Cardiac muscle cell (in vitro differentiated cells and primary cell): ENCODE data around the gene ATP1B2. TPM values are rescaled to one million over a fixed set of nuclear protein-coding genes. Genes with fewer than 3 reads are reported as not detected.

Experiments used
- DNase-seq, 2 donors: peaks; one replicate each; pipeline versions ENCODE4 v3.0.0 to v3.0.0-alpha.2; 2010 to 2017; ENCODE audit warnings: low read depth in 1 of 2, low spot score in 1 of 2
- H3K27ac ChIP-seq: fragments of 200-600 bp; sonication (generic); 2 replicates; pipeline ENCODE4 v1.5.1; 2016
- H3K27me3 ChIP-seq: fragments of 200-600 bp; sonication (generic); 2 replicates; pipeline ENCODE4 v1.6.0; 2016; ENCODE audit warnings: control low read depth
- H3K36me3 ChIP-seq: fragments of 200-600 bp; sonication (generic); 2 replicates; pipeline ENCODE4 v1.5.1; 2016; ENCODE audit warnings: control low read depth
- H3K4me1 ChIP-seq: fragments of 200-600 bp; sonication (generic); 2 replicates; pipeline ENCODE4 v1.8.1; 2017; ENCODE audit warnings: low read depth, mild to moderate bottlenecking, mixed run types
- H3K4me3 ChIP-seq: fragments of 200-600 bp; sonication (generic); 2 replicates; pipeline ENCODE4 v1.5.1; 2016; ENCODE audit warnings: mild to moderate bottlenecking
- H3K9me3 ChIP-seq: fragments of 200-600 bp; sonication (generic); 2 replicates; pipeline ENCODE4 v1.5.1; 2017; ENCODE audit warnings: low read depth, mild to moderate bottlenecking, control low read depth
- CTCF ChIP-seq: IDR thresholded peaks from 2 replicates; pipeline ENCODE4 v1.5.1; 2012; ENCODE audit warnings: low read depth, mild to moderate bottlenecking, low read length
- polyA plus RNA-seq: library from polyadenylated mRNA; unstranded; fragments of >200 nt; fragmentation: Nextera tagmentation; extraction: Ambion mirVana; gene quantifications from 2 replicates; pipeline ENCODE4 v1.2.1, GENCODE V29; 2016
- total RNA-seq: library from RNA; depleted of rRNA; stranded (reverse); fragments of >200 nt; gene quantifications from 2 replicates; pipeline ENCODE4 v1.2.3, GENCODE V29; 2016

ATP1B2 gene
- total and polyA plus RNA-seq, 2 experiments from 2014 or later = 34.6 to 157 TPM

- Histone ChIP-seq H3K4me1 (peaks cover 20% of the 10 kb centered on the region), H3K27me3 (no peaks in the 10 kb centered on the region), H3K27ac (peak within 1 kb of the TSS; percentile 75), H3K9me3 (no peaks in the 10 kb centered on the region), H3K4me3 (peak within 1 kb of the TSS; percentile 85), H3K36me3 (peaks cover 4% of the 10 kb centered on the region)
- peak; percentile 66 to 92 for DNase-seq
- no peak for TF ChIP-seq CTCF
Observed at GRCh38 chr17:7704601-7705268, 54.0 kb downstream of the ATP1B2 start, which contains the start of gene EFNB3. EFNB3 (plus strand) TSS chr17:7705202; CDS start chr17:7705599, 397 bp downstream.

- Histone ChIP-seq H3K4me1 (peaks cover 20% of the 10 kb centered on the region), H3K27ac (peak overlapping the region; percentile 75), H3K9me3 (no peaks in the 10 kb centered on the region), H3K27me3 (no peaks in the 10 kb centered on the region), H3K4me3 (peak overlapping the region; percentile 85), H3K36me3 (peaks cover 4% of the 10 kb centered on the region)
- DNase-seq = peak in 1 of 2 donors; percentile 84
- no peak for TF ChIP-seq CTCF
Observed at GRCh38 chr17:7705269-7706255, 54.8 kb downstream of the ATP1B2 start.

- Histone ChIP-seq H3K4me1 (peaks cover 20% of the 10 kb centered on the region), H3K36me3 (no peaks in the 10 kb centered on the region), H3K27me3 (no peaks in the 10 kb centered on the region), H3K27ac (peak overlapping the region; percentile 75), H3K9me3 (no peaks in the 10 kb centered on the region), H3K4me3 (peak overlapping the region; percentile 85)
- no peak for TF ChIP-seq CTCF
- DNase-seq = no peak
Observed at GRCh38 chr17:7706631-7707354, 56.1 kb downstream of the ATP1B2 start.

Other genes starting within 250 kb of the ATP1B2 start
- 85.4 and 122 TPM in 2 replicates for gene TMEM256, start 246.8 kb upstream of the ATP1B2 start, total RNA-seq
- 117 and 193 TPM in 2 replicates for gene TMEM256, start 246.8 kb upstream of the ATP1B2 start, polyA plus RNA-seq
- gene NLGN2, start 243.1 kb upstream of the ATP1B2 start, total RNA-seq = 14.8 and 26.3 TPM in 2 replicates
- gene NLGN2, start 243.1 kb upstream of the ATP1B2 start, polyA plus RNA-seq = 5.2 and 8.4 TPM in 2 replicates
- not detected in 2 replicates for gene SPEM1, start 230.6 kb upstream of the ATP1B2 start, total RNA-seq
- not detected in 2 replicates for gene SPEM1, start 230.6 kb upstream of the ATP1B2 start, polyA plus RNA-seq
- not detected in 2 replicates for gene SPEM2, start 225.3 kb upstream of the ATP1B2 start, total RNA-seq
- gene SPEM2, start 225.3 kb upstream of the ATP1B2 start, polyA plus RNA-seq = not detected in 2 replicates
- not detected in 2 replicates for gene SPEM3, start 222.1 kb upstream of the ATP1B2 start, total RNA-seq
- gene SPEM3, start 222.1 kb upstream of the ATP1B2 start, polyA plus RNA-seq = not detected in 2 replicates
- 10.7 and 12.1 TPM in 2 replicates for gene TMEM102, start 215.5 kb upstream of the ATP1B2 start, total RNA-seq
- gene TMEM102, start 215.5 kb upstream of the ATP1B2 start, polyA plus RNA-seq = 7.9 and 10.9 TPM in 2 replicates
- gene FGF11, start 211.4 kb upstream of the ATP1B2 start, total RNA-seq = 51.9 and 56.8 TPM in 2 replicates
- gene FGF11, start 211.4 kb upstream of the ATP1B2 start, polyA plus RNA-seq = 50.4 and 63.6 TPM in 2 replicates
- 8.5 and 14.0 TPM in 2 replicates for gene CHRNB1, start 205.9 kb upstream of the ATP1B2 start, total RNA-seq
- gene CHRNB1, start 205.9 kb upstream of the ATP1B2 start, polyA plus RNA-seq = 28.6 and 34.5 TPM in 2 replicates
- 28.5 and 40.4 TPM in 2 replicates for gene ZBTB4, start 171.3 kb upstream of the ATP1B2 start, total RNA-seq
- gene ZBTB4, start 171.3 kb upstream of the ATP1B2 start, polyA plus RNA-seq = 17.9 and 26.6 TPM in 2 replicates
- gene SLC35G6, start 169.5 kb upstream of the ATP1B2 start, total RNA-seq = not detected in 2 replicates
- gene SLC35G6, start 169.5 kb upstream of the ATP1B2 start, polyA plus RNA-seq = 0.10 and 1.9 TPM in 2 replicates
- 40.7 and 41.3 TPM in 2 replicates for gene POLR2A, start 166.6 kb upstream of the ATP1B2 start, total RNA-seq
- 53.8 and 62.3 TPM in 2 replicates for gene POLR2A, start 166.6 kb upstream of the ATP1B2 start, polyA plus RNA-seq
- 4.1 and 11.7 TPM in 2 replicates for gene TNFSF12, start 101.9 kb upstream of the ATP1B2 start, total RNA-seq
- 3.2 and 6.7 TPM in 2 replicates for gene TNFSF12, start 101.9 kb upstream of the ATP1B2 start, polyA plus RNA-seq
- gene TNFSF13, start 92.2 kb upstream of the ATP1B2 start, total RNA-seq = 3.1 and 7.4 TPM in 2 replicates
- 2.5 and 3.9 TPM in 2 replicates for gene TNFSF13, start 92.2 kb upstream of the ATP1B2 start, polyA plus RNA-seq
- 71.5 and 78.9 TPM in 2 replicates for gene SENP3, start 89.0 kb upstream of the ATP1B2 start, total RNA-seq
- gene SENP3, start 89.0 kb upstream of the ATP1B2 start, polyA plus RNA-seq = 43.4 and 45.0 TPM in 2 replicates
- 0.35 and 0.39 TPM in 2 replicates for gene CD68, start 71.3 kb upstream of the ATP1B2 start, total RNA-seq
- 0.23 TPM in 1 of 2 replicates, not detected in the other for gene CD68, start 71.3 kb upstream of the ATP1B2 start, polyA plus RNA-seq
- gene MPDU1, start 67.1 kb upstream of the ATP1B2 start, total RNA-seq = 90.9 and 128 TPM in 2 replicates
- 63.6 and 86.9 TPM in 2 replicates for gene MPDU1, start 67.1 kb upstream of the ATP1B2 start, polyA plus RNA-seq
- 5.4 and 6.5 TPM in 2 replicates for gene SOX15, start 60.8 kb upstream of the ATP1B2 start, total RNA-seq
- 5.3 and 5.9 TPM in 2 replicates for gene SOX15, start 60.8 kb upstream of the ATP1B2 start, polyA plus RNA-seq
- gene FXR2, start 36.0 kb upstream of the ATP1B2 start, total RNA-seq = 65.0 and 69.2 TPM in 2 replicates
- 60.5 and 65.5 TPM in 2 replicates for gene FXR2, start 36.0 kb upstream of the ATP1B2 start, polyA plus RNA-seq
- gene SAT2, start 23.1 kb upstream of the ATP1B2 start, total RNA-seq = 130 and 143 TPM in 2 replicates
- gene SAT2, start 23.1 kb upstream of the ATP1B2 start, polyA plus RNA-seq = 142 and 148 TPM in 2 replicates
- gene SHBG, start 20.8 kb upstream of the ATP1B2 start, total RNA-seq = 2.2 and 2.8 TPM in 2 replicates
- gene SHBG, start 20.8 kb upstream of the ATP1B2 start, polyA plus RNA-seq = 3.9 and 5.6 TPM in 2 replicates
- gene TP53, start 36.6 kb downstream of the ATP1B2 start, total RNA-seq = 28.9 and 30.9 TPM in 2 replicates
- gene TP53, start 36.6 kb downstream of the ATP1B2 start, polyA plus RNA-seq = 19.4 and 25.4 TPM in 2 replicates
- 11.5 and 12.0 TPM in 2 replicates for gene WRAP53, start 37.6 kb downstream of the ATP1B2 start, total RNA-seq
- 17.2 and 23.0 TPM in 2 replicates for gene WRAP53, start 37.6 kb downstream of the ATP1B2 start, polyA plus RNA-seq
- gene EFNB3, start 54.3 kb downstream of the ATP1B2 start, total RNA-seq = 60.2 and 70.3 TPM in 2 replicates
- gene EFNB3, start 54.3 kb downstream of the ATP1B2 start, polyA plus RNA-seq = 72.0 and 86.9 TPM in 2 replicates
- 0.88 and 3.0 TPM in 2 replicates for gene DNAH2, start 66.8 kb downstream of the ATP1B2 start, total RNA-seq
- gene DNAH2, start 66.8 kb downstream of the ATP1B2 start, polyA plus RNA-seq = 0.42 and 0.77 TPM in 2 replicates
- gene KDM6B, start 183.3 kb downstream of the ATP1B2 start, total RNA-seq = 11.1 and 20.8 TPM in 2 replicates
- 9.0 and 9.7 TPM in 2 replicates for gene KDM6B, start 183.3 kb downstream of the ATP1B2 start, polyA plus RNA-seq
- 27.4 and 51.2 TPM in 2 replicates for gene TMEM88, start 204.1 kb downstream of the ATP1B2 start, total RNA-seq
- 31.3 and 66.1 TPM in 2 replicates for gene TMEM88, start 204.1 kb downstream of the ATP1B2 start, polyA plus RNA-seq
- 107 and 130 TPM in 2 replicates for gene NAA38, start 206.6 kb downstream of the ATP1B2 start, total RNA-seq
- 158 and 168 TPM in 2 replicates for gene NAA38, start 206.6 kb downstream of the ATP1B2 start, polyA plus RNA-seq
- 14.0 and 14.3 TPM in 2 replicates for gene CYB5D1, start 207.1 kb downstream of the ATP1B2 start, total RNA-seq
- 10.7 and 13.7 TPM in 2 replicates for gene CYB5D1, start 207.1 kb downstream of the ATP1B2 start, polyA plus RNA-seq
- gene CHD3, start 237.9 kb downstream of the ATP1B2 start, total RNA-seq = 40.2 and 64.7 TPM in 2 replicates
- gene CHD3, start 237.9 kb downstream of the ATP1B2 start, polyA plus RNA-seq = 15.9 and 19.7 TPM in 2 replicates